OCI-M1 (cell line): ENCODE results near the gene NAA30.
"Not testable (repeated sequence)": the region's sequence is repeated elsewhere in the genome, so short reads cannot be mapped to it uniquely, and the experiment has no call there.

ENCODE experiments used
- DNase-seq: peaks from one replicate; lab custom pipeline; 2025; lab: John Stamatoyannopoulos, UW

Gene NAA30

DNA sequence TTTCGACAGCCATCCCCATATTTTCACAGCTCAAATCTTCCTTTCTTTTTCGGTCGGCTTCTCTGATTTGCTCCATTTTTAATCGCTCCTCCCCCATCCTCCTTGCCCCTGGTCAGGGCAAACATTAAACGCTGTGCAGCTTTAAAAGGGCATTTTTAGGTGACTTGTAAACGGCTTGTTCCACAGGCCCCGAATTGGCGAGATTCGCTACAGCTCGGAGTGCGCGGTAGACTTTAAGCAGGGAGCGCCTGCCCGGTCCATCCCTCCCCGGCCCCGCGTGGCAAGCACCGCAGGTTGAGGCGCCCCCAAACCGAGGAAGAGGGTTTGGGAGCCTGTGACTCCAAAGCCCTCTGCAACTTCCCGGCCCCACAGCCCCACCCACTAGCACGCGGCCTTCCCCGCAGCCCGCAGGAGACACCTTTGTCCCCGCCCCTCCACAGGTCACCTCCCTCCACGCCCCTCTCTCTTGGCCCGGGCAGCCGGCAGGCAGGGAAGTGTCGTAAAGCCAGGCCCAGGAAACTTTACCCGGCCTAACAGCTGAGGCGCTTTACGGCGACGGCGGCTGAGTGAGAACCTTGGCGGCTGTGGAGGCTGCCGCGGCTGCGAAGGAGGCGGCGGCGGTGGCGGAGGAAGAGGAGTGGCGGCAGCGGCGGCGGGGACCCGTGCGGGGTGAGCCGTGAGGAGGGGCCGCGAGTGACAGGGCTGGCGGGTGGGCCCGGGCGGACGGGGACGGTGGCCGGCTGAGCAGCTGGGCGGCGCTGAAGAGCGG, at the start of gene NAA30:
Gene NAA30 (plus strand): TSS at position 550 of the 769 bp plus-strand sequence. CDS start 372 bp downstream, outside the sequence.
- peak; percentile 86 for DNase-seq

DNA sequence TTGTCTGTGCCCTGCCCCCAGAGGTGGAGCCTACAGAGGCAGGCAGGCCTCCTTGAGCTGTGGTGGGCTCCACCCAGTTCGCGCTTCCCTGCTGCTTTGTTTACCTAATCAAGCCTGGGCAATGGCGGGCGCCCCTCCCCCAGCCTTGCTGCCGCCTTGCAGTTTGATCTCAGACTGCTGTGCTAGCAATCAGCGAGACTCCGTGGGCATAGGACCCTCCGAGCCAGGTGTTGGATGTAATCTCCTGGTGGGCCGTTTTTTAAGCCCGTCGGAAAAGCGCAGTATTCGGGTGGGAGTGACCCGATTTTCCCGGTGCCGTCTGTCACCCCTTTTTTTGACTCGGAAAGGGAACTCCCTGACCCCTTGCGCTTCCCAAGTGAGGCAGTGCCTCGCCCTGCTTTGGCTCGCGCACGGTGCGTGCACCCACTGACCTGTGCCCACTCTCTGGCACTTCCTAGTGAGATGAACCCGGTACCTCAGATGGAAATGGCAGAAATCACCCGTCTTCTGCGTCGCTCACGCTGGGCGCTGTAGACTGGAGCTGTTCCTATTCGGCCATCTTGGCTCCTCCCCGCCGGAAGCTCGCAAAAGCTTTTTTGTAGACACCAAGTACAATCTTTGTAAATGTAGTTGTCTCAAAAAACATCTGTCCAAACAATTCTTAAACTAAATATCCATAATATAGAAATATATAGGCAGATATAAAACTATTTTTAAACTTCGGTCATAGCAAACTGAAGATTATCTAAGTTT, 46.7 kb upstream of the NAA30 start:
- DNase-seq: not testable (repeated sequence)

DNA sequence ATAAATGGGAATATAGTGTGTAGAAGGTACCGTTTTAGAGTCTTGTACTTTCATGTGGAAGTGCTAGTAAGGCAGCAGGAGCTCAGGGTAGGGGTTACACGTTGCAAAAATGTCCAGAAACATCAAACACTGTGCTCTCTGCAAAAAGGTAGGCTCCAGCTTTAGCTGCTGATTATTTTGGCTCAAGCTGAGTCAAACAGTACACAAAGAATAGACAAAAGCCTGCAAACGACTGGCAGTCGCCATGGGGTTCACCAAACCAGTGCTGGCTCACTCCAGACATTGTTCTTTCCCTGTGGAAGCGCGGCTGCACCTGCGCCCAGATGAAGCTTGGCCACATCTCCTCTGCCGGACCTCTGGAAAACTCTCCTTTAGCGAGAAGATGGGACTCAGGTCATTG, 45.3 kb upstream of the NAA30 start:
- DNase-seq: no peak

DNA sequence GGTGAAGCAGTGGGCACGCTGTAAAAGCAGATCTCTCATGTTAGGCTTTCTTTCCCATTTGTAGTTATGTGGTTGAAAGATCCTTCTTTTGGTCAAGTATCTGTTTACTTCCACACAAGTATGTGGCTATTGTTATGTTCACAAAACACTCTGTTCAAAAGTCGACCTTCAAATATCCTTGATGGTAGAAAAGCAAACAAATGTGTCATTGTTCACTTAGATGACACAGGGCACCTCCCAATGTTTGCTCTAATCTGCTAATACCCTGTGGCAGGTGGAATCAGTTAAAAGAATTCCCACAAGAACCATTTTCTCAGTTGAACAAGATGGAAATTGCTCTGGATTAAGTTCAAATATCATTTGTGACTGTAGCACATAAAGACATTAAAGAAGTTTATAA, 43.6 kb upstream of the NAA30 start:
- no peak for DNase-seq

DNA sequence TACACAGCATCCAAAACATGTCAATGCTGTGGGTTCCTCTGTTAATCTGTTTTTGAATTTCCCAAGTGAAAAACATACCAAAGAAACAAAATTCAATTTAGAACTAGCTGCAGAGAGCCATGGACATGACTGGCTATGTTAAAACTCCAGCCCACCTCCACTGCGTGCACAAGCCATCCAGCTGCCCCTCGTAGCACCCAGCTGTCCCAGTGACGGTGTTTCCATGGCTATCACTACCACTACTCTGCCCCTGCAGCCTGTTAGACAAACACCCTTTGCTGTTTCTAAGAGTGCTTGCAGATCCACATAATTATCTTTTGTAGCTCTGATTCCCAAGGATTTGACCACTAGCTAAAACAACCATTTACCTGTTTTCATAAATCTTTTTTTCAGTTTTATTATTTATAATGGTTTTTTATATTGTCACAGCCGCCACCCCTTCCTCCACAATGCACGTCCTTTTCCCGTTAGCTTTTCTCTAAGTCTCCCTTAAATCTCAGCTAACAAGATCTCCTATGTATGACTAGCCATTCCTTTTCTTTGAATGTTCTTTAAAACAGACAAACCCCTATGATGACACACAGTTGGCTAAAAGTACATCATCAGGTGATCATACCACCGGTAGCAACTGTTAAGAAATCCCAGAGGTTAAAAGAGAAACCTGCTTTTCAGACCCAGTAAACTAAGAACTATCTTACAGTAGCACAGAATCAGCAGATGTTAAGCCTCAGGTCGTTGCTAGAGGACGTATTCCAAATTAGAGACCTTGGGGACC, 37.8 kb upstream of the NAA30 start:
- no peak for DNase-seq

DNA sequence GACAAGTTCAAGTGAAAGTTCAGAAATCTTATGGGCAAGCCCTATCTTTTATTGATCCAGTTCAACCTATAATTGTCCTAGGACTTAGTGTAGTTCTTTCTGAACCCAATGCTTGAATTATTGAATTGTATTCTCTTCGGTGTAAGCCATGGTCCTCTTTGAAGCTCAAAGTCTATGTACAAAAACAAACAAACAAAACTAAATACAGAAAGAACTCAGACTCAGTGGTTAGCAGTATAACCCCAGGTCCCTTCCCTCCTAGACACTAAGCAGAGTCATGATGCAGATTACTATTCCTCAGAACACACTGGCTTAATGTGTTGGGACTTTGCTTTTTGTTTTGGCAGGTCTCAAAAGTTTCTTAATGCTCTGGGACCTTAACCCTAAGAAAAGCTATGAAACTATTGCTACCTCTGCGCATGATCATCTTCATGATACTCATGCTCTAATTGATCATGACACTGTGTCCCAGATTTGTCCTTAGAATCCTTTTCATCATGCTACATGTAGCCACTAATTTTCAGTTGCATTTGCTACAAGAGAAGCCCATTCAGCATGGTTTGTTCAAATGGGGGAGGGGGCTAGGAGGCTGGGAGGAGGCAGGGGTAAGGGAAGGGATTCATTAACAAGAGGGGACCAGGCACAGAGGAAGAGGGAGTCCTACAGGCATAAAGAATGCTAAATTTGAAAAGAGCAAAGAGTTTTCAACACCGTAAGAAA, 35.1 kb upstream of the NAA30 start:
- DNase-seq: no peak

DNA sequence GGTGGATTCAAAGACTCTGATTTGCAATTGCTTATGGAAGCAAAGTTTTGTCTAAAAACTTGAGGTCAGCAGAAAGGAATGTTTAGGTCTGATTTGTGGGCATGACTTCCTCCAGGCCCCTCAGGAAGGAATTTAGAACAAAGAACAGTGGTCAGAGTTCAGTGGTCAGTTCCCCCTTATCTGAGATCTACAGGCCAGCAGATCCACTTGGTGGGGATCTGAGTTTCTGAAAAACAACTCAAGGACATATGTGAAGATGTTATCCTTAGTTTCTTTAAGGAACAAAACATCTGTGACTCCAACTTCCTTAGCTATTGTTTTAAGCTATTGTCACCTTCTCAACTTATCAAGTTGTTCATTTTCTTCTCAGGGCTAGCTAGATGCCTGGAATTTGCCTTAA, 28.0 kb upstream of the NAA30 start:
- peak; percentile 7 for DNase-seq

DNA sequence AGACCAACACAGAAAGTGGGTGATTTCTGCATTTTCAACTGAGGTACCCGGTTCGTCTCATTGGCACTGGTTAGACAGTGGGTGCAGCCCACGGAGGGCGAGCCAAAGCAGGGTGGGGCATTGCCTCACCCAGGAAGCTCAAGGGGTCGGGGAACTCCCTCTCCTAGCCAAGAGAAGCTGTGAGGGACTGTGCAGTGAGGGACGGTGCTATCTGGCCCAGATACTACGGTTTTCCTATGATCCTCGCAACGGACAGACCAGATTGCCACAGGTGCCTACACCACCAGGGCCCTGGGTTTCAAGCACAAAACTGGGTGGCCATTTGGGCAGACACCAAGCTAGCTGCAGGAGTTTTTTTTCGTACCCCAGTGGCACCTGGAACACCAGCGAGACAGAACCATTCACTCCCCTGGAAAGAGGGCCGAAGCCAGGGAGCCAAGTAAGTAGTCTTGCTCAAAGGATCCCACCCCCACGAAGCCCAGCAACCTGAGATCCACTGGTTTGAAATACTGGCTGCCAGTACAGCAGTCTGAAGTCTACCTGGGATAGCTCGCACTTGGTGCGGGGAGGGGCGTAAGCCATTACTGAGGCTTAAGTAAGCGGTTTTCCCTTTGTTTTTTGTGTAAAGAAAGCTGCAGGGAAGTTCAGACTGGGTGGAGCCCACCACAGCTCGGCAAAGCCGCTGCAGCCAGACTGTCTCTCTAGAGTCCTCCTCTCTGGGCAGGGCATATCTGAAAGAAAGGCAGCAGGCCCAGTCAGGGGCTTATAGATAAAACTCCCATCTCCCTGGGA, 25.5 kb upstream of the NAA30 start:
- no peak for DNase-seq

DNA sequence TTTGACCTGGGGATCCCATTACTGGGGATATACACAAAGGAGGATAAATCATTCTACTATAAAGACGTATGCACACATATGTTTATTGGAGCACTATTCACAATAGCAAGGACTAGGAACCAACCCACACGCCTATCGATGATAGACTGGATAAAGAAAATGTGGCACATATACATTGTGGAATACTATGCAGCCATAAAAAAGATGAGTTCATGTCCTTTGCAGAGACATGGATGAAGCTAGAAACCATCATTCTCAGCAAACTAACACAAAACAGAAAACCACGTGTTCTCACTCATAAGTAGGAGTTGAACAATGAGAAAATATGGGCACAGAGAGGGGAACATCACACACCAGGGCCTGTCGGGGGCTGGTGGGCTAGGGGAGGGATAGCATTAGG, 20.2 kb upstream of the NAA30 start:
- DNase-seq: not testable (repeated sequence)

DNA sequence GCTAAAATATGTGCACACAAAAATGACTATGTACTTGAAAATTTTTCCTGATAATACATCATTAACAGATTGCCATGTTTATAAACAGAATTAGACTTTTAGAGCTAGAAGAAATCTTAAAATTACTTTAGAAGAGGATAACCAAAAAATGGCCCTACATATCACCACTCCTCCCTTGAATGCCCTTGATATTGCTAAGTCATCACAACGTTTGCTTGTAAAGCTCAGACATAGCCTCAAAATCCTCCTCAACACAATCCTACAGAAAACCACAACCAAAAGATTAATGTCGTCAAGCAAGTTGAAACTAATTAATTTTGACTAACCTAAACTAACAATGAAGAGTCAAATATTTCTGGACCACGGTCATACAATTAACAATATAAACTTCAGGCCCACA, 19.4 kb upstream of the NAA30 start:
- DNase-seq: no peak

DNA sequence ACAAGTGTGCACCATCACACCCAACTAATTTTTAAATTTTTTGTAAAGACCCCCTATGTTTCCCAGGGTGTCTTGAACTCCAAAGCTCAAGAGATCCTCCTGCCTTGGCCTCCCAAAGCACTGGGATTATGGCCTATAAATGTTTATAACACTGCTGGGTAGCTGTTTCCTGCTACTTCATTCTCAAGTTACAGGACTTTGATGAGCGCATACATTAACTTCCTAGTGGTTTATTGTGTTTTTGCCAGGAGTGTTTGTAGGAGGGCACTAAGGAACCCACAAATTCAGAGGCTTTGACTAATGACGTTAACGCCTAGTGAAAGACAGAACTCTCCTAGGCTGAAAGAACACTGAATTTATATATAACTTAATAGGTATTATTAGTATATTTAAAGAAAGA, 15.2 kb upstream of the NAA30 start:
- no peak for DNase-seq

DNA sequence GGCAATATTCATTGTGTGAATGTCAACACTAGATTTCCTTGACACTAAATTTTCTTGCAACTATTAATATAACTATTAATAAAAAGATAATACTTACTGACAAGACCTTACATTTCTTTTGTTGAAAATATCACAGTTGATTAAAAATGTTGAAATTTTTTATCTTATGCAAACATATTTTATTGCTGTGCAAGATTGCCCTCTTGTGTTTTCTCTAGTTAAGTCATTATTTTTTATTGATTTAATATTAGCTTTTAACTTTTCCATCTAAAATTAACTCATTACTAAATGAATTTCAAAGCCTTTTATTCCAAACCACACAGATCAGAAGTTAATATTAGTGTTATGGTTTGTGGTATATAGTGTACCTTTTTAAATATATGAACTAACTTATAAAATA, 11.7 kb upstream of the NAA30 start:
- peak; percentile 3 for DNase-seq

DNA sequence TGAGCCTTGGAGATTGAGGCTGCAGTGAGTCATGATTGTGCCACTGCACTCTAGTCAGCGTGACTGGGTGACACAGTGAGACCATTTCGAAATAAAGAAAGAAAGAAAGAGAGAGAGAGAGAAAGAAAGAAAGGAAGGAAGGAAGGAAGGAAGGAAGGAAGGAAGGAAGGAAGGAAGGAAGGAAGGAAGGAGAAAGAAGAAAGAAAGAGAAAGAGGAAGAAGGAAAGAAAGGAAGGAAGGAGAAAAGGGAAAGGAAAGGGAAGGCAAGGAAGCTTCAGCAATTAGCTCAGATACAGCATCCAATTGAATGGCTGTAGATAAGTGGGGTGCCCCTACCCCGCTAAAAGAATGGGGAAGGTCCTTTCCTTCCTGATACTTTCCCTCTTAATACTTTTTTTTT, 9.5 kb upstream of the NAA30 start:
- no peak for DNase-seq

DNA sequence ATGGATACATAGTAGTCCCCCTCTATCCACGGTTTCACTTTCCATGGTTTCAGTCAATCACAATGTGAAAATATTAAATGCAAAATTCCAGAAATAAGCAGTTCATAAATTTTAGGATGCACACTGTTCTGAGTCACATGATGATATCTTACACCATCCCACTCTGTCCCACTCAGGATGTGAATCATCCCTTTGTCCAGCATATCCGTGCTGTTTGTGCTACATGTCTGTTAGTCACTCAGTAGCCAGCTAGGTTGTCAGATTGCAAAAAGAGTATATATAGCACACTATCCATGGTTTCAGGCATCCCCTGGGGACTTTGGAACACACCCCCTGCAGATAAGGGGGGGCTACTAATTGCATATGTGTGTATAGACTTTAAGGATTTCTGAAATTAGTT, 8.1 kb upstream of the NAA30 start:
- DNase-seq: no peak

DNA sequence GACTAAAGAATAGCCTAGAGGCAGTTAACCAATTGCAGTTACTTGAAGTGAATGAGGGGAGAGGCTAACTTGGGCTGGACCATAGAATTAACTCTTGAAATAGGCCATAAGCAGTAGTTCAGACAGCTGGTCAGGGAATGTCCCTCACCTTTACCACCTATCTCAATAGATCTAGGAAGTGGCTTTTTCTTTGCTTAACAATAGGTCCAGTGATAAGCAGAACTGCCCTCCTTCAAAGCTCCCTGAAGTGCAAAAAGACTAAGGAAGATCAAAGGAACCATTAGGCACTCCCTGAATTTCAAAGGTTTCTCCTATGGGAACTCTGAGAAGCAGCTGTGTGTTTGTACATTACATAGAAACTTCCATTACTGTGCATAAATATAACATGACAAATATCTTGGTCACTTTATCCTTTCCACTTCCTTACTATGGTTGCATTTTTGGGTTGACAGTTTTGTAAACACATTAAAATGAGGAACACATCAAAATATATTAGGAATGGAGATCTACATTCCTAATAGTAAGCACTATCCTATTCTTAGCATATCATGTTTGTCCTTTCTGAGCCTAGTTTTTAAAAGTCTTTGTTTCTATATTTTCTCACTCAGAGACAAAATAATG, 7.2 kb upstream of the NAA30 start:
- no peak for DNase-seq

DNA sequence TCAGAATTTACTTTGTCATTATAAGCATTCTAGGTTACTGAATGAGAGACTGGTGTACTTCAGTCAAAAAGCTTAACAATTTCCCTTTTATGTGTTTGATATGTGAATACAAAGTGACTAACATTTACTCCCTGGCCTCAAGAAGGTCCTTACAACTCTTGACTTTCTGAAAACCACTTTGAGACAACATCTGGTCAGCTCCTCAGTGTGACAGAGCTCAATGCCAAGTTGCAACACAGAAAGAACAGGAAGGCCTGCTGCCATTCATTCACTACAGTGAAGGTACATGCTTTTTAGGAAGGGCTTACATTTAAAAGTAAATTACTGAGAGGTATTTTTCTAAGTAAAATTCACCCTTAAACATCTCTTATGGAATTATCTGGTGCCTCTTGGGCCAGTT, 2.3 kb upstream of the NAA30 start:
- DNase-seq: no peak

DNA sequence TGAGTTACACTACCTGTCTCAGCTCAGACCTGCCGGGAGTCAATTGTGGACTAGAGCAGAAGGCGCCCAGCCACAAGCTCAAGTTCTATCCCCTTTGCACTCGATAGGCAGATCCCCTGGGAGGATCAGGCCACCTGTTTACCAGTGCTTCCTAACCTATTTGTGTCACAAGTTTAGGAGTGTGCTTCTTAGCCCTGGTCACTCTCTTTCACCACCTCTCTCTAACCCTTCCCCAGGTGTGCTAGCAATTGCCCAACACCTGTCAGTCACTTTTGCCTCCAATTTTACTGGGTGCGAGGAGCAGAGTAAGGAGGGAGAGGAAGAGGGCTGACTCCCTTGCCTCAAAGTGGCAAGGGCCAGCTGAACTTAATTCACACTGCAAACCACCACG, 745 bp upstream of the NAA30 start:
- no peak for DNase-seq

DNA sequence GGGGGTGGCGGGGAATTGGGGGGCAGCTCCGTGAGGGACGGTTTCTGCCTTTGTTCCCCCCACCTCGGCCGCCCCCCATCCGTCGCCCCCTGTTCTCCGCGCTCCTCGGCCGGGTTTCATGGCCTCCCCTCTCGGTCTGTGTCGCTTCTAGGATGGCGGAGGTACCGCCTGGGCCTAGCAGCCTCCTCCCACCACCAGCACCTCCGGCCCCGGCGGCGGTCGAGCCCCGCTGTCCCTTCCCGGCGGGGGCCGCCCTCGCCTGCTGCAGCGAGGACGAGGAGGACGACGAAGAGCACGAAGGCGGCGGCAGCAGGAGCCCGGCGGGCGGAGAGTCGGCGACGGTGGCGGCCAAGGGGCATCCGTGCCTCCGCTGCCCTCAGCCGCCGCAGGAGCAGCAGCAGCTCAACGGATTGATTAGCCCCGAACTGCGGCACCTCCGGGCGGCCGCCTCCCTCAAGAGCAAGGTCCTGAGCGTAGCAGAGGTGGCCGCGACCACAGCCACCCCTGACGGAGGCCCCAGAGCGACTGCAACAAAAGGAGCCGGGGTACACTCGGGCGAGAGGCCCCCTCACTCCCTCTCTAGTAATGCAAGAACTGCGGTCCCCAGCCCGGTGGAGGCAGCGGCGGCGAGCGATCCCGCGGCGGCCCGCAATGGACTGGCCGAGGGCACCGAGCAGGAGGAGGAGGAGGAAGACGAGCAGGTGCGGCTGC, 575 bp downstream of the NAA30 start:
- peak; percentile 49 for DNase-seq

DNA sequence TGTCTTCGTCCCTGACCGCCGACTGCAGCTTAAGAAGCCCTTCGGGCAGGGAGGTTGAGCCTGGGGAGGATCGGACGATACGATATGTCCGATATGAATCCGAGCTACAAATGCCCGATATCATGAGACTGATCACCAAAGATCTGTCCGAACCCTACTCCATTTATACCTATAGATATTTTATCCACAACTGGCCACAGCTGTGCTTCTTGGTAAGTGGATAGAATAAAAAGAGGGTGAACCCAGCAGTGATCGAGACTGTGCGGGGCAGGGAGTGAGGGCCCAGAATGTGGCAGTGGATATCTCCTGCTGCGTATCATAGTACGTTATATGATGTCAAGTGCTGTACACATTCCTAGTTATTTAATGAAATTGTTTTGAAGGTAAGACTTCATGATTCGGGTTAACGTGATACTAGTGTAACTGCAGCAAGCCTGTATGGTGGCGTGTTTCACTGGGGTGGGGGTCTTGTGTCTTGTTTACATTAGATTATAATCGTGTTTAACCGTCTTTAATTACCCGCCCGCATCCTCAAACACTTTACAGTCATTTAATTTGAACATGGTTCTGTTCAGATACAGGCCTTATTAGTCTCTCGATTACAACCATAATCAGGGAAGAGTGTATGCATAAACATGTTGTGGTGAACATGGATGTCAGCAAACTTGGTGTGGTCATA, 1.3 kb downstream of the NAA30 start:
- DNase-seq: peak; percentile 60

DNA sequence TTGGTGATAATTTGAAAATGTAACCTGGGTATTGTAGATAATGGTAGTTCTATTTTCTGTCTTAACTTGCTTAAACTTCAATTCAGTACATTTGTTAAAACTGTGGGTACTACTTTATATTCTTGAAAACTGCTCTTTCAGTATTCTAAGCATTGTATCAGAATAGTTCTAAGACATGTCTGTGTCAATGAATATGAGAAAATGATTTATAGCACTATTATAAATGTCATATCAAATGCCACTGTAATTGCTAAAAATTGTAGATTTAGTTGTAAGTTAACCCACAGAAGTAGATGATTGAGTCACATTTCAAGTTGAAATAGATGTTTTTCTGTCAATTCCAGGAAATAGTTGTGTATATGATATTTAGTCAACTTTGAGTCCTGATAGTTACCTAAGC, 2.4 kb downstream of the NAA30 start:
- peak; percentile 3 for DNase-seq
